Measurements from ENCODE around the gene CABLES1.

DNA sequence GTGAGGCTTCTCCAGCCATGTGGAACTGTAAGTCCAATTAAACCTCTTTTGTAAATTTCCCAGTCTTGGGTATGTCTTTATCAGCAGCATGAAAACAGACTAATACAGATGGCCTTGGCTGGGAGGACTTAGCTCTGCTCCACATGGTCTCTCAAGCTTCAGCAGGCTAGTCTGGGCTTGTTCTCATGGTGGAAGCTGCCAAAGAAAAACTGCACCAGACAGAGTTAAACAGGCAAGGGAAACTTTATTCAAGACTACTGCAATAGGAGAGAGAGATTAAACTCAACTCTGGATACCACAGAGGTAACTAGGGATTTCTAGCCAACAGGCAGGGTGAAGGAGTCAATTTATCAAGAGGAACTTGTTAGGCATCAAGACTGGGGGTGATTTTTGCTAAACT is 142.1 kb downstream of the CABLES1 start:
- TF ChIP-seq, protein P1, sequence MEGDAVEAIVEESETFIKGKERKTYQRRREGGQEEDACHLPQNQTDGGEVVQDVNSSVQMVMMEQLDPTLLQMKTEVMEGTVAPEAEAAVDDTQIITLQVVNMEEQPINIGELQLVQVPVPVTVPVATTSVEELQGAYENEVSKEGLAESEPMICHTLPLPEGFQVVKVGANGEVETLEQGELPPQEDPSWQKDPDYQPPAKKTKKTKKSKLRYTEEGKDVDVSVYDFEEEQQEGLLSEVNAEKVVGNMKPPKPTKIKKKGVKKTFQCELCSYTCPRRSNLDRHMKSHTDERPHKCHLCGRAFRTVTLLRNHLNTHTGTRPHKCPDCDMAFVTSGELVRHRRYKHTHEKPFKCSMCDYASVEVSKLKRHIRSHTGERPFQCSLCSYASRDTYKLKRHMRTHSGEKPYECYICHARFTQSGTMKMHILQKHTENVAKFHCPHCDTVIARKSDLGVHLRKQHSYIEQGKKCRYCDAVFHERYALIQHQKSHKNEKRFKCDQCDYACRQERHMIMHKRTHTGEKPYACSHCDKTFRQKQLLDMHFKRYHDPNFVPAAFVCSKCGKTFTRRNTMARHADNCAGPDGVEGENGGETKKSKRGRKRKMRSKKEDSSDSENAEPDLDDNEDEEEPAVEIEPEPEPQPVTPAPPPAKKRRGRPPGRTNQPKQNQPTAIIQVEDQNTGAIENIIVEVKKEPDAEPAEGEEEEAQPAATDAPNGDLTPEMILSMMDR (conservative IDR thresholded peaks at IDR 0.05): no peak
- no peak for TF ChIP-seq EZH2 (IDR thresholded peaks at IDR 0.05; ENCODE audit: low read depth)
